HG03521 (cell line): ENCODE data around the gene SLC38A6.
A peak's percentile ranks its signal among the peaks of the same experiment; 100 is the strongest.

ENCODE experiments used
- ATAC-seq: cut with Tn5 transposase; IDR thresholded peaks from one replicate; pipeline ENCODE4 v1.9.1; 2021; ENCODE audit warnings: mild to moderate bottlenecking, moderate library complexity; ENCODE audit not compliant: unreplicated experiment

Gene SLC38A6

GRCh38 chr14:60980811-60981632 lies at the start of gene SLC38A6, which contains the start of gene TRMT5:
SLC38A6 (plus strand) TSS chr14:60981245; CDS start chr14:60981278, 33 bp downstream.
TRMT5 (minus strand) TSS chr14:60981079; CDS start chr14:60980973, 106 bp downstream.
- ATAC-seq, result peak; percentile 79

- ATAC-seq, result no peak
Observed at GRCh38 chr14:60933920-60934655, 47.0 kb upstream of the SLC38A6 start.

GRCh38 chr14:60935319-60935718 lies 45.7 kb upstream of the SLC38A6 start:
- no peak for ATAC-seq

- no peak for ATAC-seq
Observed at GRCh38 chr14:60943637-60944032, 37.4 kb upstream of the SLC38A6 start.

- ATAC-seq, result no peak
Observed at GRCh38 chr14:60944204-60944603, 36.8 kb upstream of the SLC38A6 start.

- no peak for ATAC-seq
Observed at GRCh38 chr14:60945984-60946383, 35.1 kb upstream of the SLC38A6 start.

GRCh38 chr14:60946773-60947172 lies 34.3 kb upstream of the SLC38A6 start:
- no peak for ATAC-seq

- no peak for ATAC-seq
Observed at GRCh38 chr14:60951776-60952435, 29.1 kb upstream of the SLC38A6 start.

DNA sequence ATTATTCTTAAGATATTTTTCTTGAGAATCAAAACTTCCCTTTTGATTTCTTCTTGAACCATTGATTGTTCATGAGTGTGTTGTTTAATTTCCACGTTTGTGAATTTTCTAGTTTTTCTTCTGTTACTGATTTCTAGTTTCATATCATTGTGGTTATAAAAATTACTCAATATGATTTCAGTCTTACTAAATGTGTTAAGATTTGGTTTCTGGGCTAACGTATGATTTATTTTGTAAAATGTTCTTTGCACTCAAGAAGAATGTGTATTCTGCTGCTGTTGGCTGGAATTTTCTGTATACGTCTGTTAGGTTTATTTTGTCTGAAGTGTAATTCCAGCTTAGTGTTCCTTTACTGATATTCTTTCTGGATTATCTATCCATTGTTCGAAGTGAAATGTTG lies 24.8 kb upstream of the SLC38A6 start:
- no peak for ATAC-seq

GRCh38 chr14:60956632-60957031 lies 24.4 kb upstream of the SLC38A6 start:
- ATAC-seq, result no peak

DNA sequence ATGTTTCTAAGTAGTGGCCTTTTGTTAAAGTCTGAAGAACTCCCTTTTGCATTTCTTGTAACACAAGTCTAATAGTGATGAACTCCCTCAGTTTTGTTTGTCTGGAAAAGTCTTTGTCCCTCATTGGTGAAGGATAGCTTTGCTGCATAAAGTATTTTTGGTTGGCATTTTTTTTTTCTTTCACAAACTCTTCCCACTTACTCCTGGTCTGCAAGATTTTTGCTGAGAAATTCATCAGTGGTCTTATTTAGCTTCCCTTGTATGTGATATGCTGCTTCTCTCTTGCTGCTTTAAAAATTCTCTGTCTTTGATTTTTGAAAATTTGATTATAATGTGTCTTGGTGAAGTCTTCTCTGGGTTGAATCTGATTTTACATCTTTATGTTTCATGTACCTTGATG lies 22.9 kb upstream of the SLC38A6 start:
- no peak for ATAC-seq

GRCh38 chr14:60963761-60964160 lies 17.3 kb upstream of the SLC38A6 start:
- no peak for ATAC-seq

- ATAC-seq, result no peak
Observed at GRCh38 chr14:60964904-60965303, 16.1 kb upstream of the SLC38A6 start.

- ATAC-seq, result no peak
Observed at GRCh38 chr14:60965402-60965801, 15.6 kb upstream of the SLC38A6 start.

DNA sequence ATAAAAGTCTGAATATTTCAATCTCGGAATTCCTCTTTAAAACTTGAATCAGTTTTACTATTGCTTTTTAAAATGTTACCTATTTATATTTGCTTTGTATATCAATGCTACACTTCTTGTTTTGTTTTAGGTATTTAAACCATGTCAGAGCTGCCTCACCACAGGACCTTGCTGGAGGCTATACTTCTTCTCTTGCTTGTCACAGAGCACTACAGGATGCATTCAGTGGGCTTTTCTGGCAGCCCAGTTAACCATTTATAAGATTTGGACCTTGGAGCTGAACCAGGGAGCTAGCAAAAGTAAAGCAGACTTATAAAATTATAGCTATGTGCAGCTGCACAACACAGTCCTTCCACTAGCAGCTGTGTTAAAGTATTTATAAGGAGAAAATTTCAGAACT lies 12.9 kb upstream of the SLC38A6 start:
- no peak for ATAC-seq

- no peak for ATAC-seq
Observed at GRCh38 chr14:60968671-60969070, 12.4 kb upstream of the SLC38A6 start.

GRCh38 chr14:60970146-60970545 lies 10.9 kb upstream of the SLC38A6 start:
- ATAC-seq, result no peak

DNA sequence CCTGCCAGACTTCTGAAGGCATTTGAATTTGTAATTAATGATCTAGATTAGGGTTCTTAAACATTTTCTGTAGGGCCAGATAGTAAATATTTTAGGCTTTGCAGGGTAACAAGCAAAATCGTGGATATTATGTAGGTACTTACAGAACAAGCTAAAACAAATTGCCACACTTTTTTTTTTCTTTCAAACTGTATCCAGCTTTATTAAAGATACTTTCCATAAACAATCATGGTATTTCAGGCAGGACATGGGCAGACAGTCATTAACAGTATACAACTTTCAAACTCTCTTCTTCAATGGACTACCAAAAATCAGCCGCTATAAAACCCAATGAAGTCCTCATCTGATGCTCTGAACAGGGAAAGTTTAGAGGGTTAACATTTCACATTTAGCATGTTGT lies 9.8 kb upstream of the SLC38A6 start:
- ATAC-seq, result no peak

- no peak for ATAC-seq
Observed at GRCh38 chr14:60972295-60972694, 8.8 kb upstream of the SLC38A6 start.

GRCh38 chr14:60973070-60973469 lies 8.0 kb upstream of the SLC38A6 start:
- ATAC-seq, result no peak

DNA sequence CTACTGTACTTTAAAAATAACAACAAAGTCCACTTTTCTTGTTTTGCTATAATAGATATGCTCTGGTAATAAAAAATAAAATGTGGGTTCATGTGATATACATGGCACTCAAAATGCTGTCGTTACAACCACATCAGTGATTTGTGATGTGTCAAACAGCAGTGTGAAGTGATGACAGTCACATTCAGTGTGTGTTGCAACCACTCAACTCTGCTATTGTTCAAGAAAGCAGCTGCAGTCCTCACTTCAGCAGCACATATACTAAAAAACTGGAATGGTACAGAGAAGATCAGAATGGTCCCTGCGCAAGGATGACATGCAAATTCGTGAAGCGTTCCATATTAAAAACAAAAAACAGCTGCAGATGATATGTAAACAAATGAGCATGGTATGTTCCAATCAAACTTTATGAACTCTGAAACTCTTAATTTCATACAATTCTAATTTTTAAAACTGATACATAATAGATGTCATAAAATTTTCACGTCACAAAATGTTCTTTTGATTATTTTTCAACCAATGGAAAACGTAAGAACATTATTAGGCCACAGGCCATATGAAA lies 6.9 kb upstream of the SLC38A6 start:
- no peak for ATAC-seq
